ENCODE results near the gene MGLL.

- TF ChIP-seq CTCF (IDR thresholded peaks at IDR 0.05) (no peak), POLR2A (IDR thresholded peaks at IDR 0.05) (no peak)
Measured at GRCh38 chr3:127867986-127868385, 45.7 kb upstream of the MGLL start.

Measured in right lobe of liver (tissue), 4 donors.